ENCODE results near the gene DENND2D. TPM values are rescaled to one million over a fixed set of nuclear protein-coding genes. Genes with fewer than 3 reads are reported as not detected.

Gene DENND2D
- total and polyA plus RNA-seq, 9 of the 15 experiments (the other 6 are each of a cell fraction or from before 2014, with no cell fraction given) = 0.08 to 0.44 (median 0.13) TPM; not detected in 6

DNA sequence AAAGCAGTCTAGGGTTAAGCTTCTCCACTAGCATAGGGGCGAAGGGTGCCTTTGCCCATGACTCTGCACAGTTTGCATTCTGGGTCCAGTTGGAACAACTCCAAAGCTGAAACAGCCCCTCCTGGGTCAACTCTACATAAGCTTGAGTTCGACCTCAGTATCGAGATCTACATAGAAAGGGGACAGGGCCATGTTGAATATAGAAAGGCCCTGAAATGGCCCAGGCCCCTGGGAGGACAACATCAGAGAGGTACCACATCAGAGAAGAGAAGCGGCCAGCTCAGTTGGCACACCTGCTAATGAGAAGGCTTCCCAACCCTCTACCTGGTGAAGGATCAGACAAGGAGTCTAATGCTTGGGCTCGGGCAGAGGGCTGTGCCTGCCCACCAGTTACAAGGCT lies 1.6 kb downstream of the DENND2D start:
- Histone ChIP-seq H3K4me3 (no peak overlapping the region), H3K4me1 (replicated peaks in 1 of 2; ENCODE audit: control insufficient read depth in 2 of 2, insufficient read depth in 2 of 2, low read length in 2 of 2) (peaks cover 21 to 29% of the 10 kb centered on the region in 2 experiments), H3K27me3 (ENCODE audit: control insufficient read depth in 2 of 2, insufficient read depth in 2 of 2, low read length in 2 of 2) (no peaks in the 10 kb centered on the region; a peak in 1 of 5 replicates), H3K79me2 (ENCODE audit: control insufficient read depth, insufficient read depth, low read length) (no peaks in the 10 kb centered on the region), H3K36me3 (ENCODE audit: control insufficient read depth, insufficient read depth, low read length) (no peaks in the 10 kb centered on the region), H3K9ac (ENCODE audit: insufficient read depth in 1 of 2, low read depth in 2 of 2, low read length in 2 of 2) (no peak overlapping the region), H3K27ac (ENCODE audit: extremely low read depth, low read depth, low read length) (no peak overlapping the region), H3K9me1 (ENCODE audit: control insufficient read depth, insufficient read depth, low read length) (no peaks in the 10 kb centered on the region), H3K4me2 (ENCODE audit: insufficient read depth, low read length) (no peak overlapping the region), H4K20me1 (replicated peaks; ENCODE audit: control insufficient read depth, insufficient read depth, low read length) (no peaks in the 10 kb centered on the region), H3K9me3 (replicated peaks; ENCODE audit: control insufficient read depth, insufficient read depth, low read depth, low read length) (no peaks in the 10 kb centered on the region), H2AFZ (ENCODE audit: low read depth, low read length) (no peak overlapping the region)
- intact Hi-C loops (cut with micrococcal nuclease) (no loop called here), in situ Hi-C loops (cut with MboI) (no loop called here)
- BruUV-seq (replicated peaks) = no TSS peak
- DNase-seq (ENCODE audit: extremely low read depth in 1 of 4, low spot score in 3 of 4) (no peak), ATAC-seq (no peak), FAIRE-seq (no peak)
- CTCF ChIA-PET (ENCODE audit: low intra/inter-chr PET ratio) = interaction anchor here (0.5 kb wide), 1 partner anchor 418 kb away, joined by 3 read pairs; no protein-coding TSS in a partner anchor
- POLR2A ChIA-PET = interaction anchor here (0.7 to 1.1 kb wide), 4 partner anchors 11 to 65 kb away, joined by 3 to 5 read pairs (median 3); no protein-coding TSS in a partner anchor
- WGBS (ENCODE audit: insufficient coverage, low coverage, missing lambda C conversion rate) = 42% methylated on average over 5 of the region's 5 CpGs
- TF ChIP-seq YBX1 (IDR thresholded peaks at IDR 0.05) = no peak
- TF ChIP-seq ZNF12 (CRISPR knock-in tag; IDR thresholded peaks at IDR 0.05) = no peak
- 0 out of 2 replicates have a peak, but pooled peaks have one; percentile 11 for TF ChIP-seq ELF2 (CRISPR knock-in tag; IDR thresholded peaks at IDR 0.05)

DNA sequence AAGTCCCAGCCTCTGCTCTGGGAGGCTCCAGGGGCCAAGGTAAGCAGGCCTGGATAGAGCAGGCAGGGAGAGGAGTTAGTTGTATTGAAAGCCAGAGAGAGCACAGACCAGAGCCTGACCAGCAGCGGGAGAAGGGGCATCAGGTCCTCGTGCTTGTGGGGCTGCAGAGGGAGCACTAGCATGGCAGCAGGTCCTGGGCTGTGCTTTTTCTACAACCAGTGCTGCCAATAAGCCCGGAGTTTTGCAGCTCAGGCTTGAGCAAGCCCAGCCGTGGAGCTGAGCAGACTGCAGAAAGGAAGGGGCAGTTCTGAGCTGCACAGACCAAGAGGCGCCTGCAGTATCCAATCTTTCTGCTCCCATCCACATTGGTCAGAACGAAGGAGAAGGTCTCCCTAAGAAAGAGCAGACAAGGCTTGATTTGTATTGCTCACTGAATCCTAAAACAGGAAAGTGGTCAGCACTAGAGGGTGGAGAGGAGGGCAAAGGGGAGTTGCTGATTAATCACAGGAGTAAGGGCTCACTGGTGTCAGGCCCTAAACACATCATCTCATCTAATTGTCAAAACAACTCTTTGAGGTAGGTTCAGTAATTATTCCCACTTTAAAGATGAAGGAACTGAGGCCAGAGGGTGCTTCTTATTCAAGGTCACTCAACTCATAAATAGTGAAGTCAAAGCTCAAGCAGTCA lies 2.7 kb downstream of the DENND2D start:
- POLR2A ChIA-PET = interaction anchor here (1.1 kb wide), 3 partner anchors 10 to 64 kb away, joined by 3 to 5 read pairs (median 3); no protein-coding TSS in a partner anchor
- Histone ChIP-seq H3K36me3 (ENCODE audit: control insufficient read depth, insufficient read depth, low read length) (no peaks in the 10 kb centered on the region), H2AFZ (ENCODE audit: low read depth, low read length) (no peak overlapping the region), H3K9me1 (ENCODE audit: control insufficient read depth, insufficient read depth, low read length) (no peaks in the 10 kb centered on the region), H3K9ac (ENCODE audit: insufficient read depth in 1 of 2, low read depth in 2 of 2, low read length in 2 of 2) (0 out of 4 replicates have a peak overlapping the region, but pooled peaks of 1 of the 2 experiments have one; percentile 6), H3K27ac (ENCODE audit: extremely low read depth, low read depth, low read length) (no peak overlapping the region), H3K27me3 (ENCODE audit: control insufficient read depth in 2 of 2, insufficient read depth in 2 of 2, low read length in 2 of 2) (no peaks in the 10 kb centered on the region; a peak in 1 of 5 replicates), H3K4me2 (ENCODE audit: insufficient read depth, low read length) (no peak overlapping the region), H3K4me3 (no peak overlapping the region), H3K79me2 (ENCODE audit: control insufficient read depth, insufficient read depth, low read length) (no peaks in the 10 kb centered on the region), H3K9me3 (replicated peaks; ENCODE audit: control insufficient read depth, insufficient read depth, low read depth, low read length) (no peaks in the 10 kb centered on the region), H3K4me1 (replicated peaks in 1 of 2; ENCODE audit: control insufficient read depth in 2 of 2, insufficient read depth in 2 of 2, low read length in 2 of 2) (peaks cover 13 to 25% of the 10 kb centered on the region in 2 experiments; a peak in 4 of 5 replicates), H4K20me1 (replicated peaks; ENCODE audit: control insufficient read depth, insufficient read depth, low read length) (no peaks in the 10 kb centered on the region)
- BruUV-seq (replicated peaks) = no TSS peak
- FAIRE-seq = peak; percentile 64
- ATAC-seq = peak; percentile 81
- peak; percentile 40 to 68 (median 50) for DNase-seq (ENCODE audit: extremely low read depth in 1 of 4, low spot score in 3 of 4)
- intact Hi-C loops (cut with micrococcal nuclease) = no loop called here
- in situ Hi-C loops (cut with MboI) = no loop called here
- WGBS (ENCODE audit: insufficient coverage, low coverage, missing lambda C conversion rate) = 33% methylated on average over 5 of the region's 6 CpGs
- CTCF ChIA-PET (ENCODE audit: low intra/inter-chr PET ratio) = no interaction called here
- TF ChIP-seq ILK (tag; IDR thresholded peaks at IDR 0.05; ENCODE audit: borderline replicate concordance, low read depth) (no peak), PURB (CRISPR knock-in tag; IDR thresholded peaks at IDR 0.05; ENCODE audit: low read depth) (no peak), NFATC3 (IDR thresholded peaks at IDR 0.05) (no peak), RAD21 (CRISPR knock-in tag; conservative IDR thresholded peaks at IDR 0.05 in 1 of 2, IDR thresholded peaks at IDR 0.05 in 1 of 2) (peak; percentile 53 to 71), FUS (optimal IDR thresholded peaks at IDR 0.05; ENCODE audit: low read depth, low read length) (no peak), SREBF2 (CRISPR knock-in tag; IDR thresholded peaks at IDR 0.05) (no peak), CBX3 (IDR thresholded peaks at IDR 0.05; ENCODE audit: borderline replicate concordance in 1 of 2, low read length in 2 of 2) (no peak)
- TF ChIP-seq, protein P1, sequence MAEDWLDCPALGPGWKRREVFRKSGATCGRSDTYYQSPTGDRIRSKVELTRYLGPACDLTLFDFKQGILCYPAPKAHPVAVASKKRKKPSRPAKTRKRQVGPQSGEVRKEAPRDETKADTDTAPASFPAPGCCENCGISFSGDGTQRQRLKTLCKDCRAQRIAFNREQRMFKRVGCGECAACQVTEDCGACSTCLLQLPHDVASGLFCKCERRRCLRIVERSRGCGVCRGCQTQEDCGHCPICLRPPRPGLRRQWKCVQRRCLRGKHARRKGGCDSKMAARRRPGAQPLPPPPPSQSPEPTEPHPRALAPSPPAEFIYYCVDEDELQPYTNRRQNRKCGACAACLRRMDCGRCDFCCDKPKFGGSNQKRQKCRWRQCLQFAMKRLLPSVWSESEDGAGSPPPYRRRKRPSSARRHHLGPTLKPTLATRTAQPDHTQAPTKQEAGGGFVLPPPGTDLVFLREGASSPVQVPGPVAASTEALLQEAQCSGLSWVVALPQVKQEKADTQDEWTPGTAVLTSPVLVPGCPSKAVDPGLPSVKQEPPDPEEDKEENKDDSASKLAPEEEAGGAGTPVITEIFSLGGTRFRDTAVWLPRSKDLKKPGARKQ (CRISPR knock-in tag; IDR thresholded peaks at IDR 0.05) = no peak
- TF ChIP-seq, protein P2, sequence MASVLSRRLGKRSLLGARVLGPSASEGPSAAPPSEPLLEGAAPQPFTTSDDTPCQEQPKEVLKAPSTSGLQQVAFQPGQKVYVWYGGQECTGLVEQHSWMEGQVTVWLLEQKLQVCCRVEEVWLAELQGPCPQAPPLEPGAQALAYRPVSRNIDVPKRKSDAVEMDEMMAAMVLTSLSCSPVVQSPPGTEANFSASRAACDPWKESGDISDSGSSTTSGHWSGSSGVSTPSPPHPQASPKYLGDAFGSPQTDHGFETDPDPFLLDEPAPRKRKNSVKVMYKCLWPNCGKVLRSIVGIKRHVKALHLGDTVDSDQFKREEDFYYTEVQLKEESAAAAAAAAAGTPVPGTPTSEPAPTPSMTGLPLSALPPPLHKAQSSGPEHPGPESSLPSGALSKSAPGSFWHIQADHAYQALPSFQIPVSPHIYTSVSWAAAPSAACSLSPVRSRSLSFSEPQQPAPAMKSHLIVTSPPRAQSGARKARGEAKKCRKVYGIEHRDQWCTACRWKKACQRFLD (CRISPR knock-in tag; IDR thresholded peaks at IDR 0.05) = no peak

Measured in K562 (cell line).